Thymus (tissue), 11 donors: ENCODE results near the gene KRT36. TPM values are rescaled to one million over a fixed set of nuclear protein-coding genes. Genes with fewer than 3 reads are reported as not detected.

Source experiments
- DNase-seq, 9 donors: peaks; one replicate each; pipeline ENCODE4 v3.0.0-alpha.2; 2013; ENCODE audit warnings: low spot score in 9 of 9, low read depth in 6 of 9, missing footprints in 1 of 9
- H3K27ac ChIP-seq, 2 donors: one replicate each; pipeline ENCODE4 v1.5.1; 2013; ENCODE audit warnings: control low read depth in 1 of 2, low read depth in 1 of 2, low read length in 1 of 2, mild to moderate bottlenecking in 1 of 2, moderate library complexity in 1 of 2
- H3K27me3 ChIP-seq, 2 donors: one replicate each; pipeline ENCODE4 v1.5.1; 2013; ENCODE audit warnings: low read length in 1 of 2; ENCODE audit not compliant: control insufficient read depth in 2 of 2, insufficient read depth in 1 of 2
- H3K36me3 ChIP-seq, 2 donors: one replicate each; pipeline ENCODE4 v1.5.1; 2013; ENCODE audit warnings: low read length in 1 of 2, mild to moderate bottlenecking in 1 of 2, moderate library complexity in 1 of 2; ENCODE audit not compliant: control insufficient read depth in 2 of 2, insufficient read depth in 2 of 2
- H3K4me1 ChIP-seq, 2 donors: one replicate each; pipeline ENCODE4 v1.5.1; 2013; ENCODE audit warnings: low read length in 2 of 2; ENCODE audit not compliant: control insufficient read depth in 2 of 2, insufficient read depth in 2 of 2
- H3K4me3 ChIP-seq, 2 donors: one replicate each; pipeline ENCODE4 v1.5.1; 2013; ENCODE audit warnings: low read length in 2 of 2, control low read depth in 1 of 2, mild to moderate bottlenecking in 1 of 2
- H3K9me3 ChIP-seq, 2 donors: one replicate each; pipeline ENCODE4 v1.5.1; 2013; ENCODE audit warnings: low read length in 1 of 2, mild to moderate bottlenecking in 1 of 2; ENCODE audit not compliant: control insufficient read depth in 2 of 2, insufficient read depth in 1 of 2
- WGBS: extraction: QIAGEN DNeasy Blood & Tissue Kit; methylation state at CpG from one replicate; pipeline ENCODE4 v1.1.7; 2013; 5-methylcytosine and 5-hydroxymethylcytosine counted together
- polyA plus RNA-seq: library from polyadenylated mRNA; stranded (reverse); fragments of 200-250 nt; gene quantifications from one replicate; pipeline ENCODE4 v1.2.3, GENCODE V29; 2013
- total RNA-seq: library from RNA; stranded (reverse); fragments of 120-200 nt; gene quantifications from one replicate; pipeline ENCODE4 v1.2.4, GENCODE V29; 2013
- donor health status: healthy.

The KRT36 gene
- total and polyA plus RNA-seq, 2 donors, result 1.2 to 3.5 TPM

DNA sequence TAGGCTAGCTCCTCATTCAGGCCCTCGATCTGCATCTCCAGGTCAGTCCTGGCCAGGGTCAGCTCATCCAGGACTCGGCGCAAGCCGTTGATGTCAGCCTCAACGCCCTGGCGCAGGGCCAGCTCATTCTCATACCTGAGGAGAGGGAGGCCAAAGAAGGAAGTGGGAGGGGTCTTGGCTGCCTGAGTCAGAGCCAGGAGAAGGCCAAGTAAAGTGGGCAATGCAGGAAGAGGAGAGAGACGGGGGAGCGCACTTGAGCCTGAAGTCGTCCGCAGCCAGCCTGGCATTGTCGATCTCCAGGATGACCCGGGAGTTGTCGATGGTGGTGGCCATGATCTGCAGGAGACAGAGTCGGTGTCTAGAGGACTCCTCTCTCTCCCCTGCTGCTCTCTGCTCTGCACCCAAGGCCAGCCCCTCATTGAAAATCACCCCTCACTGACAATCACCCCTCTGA lies 27.1 kb upstream of the KRT36 start:
- Histone ChIP-seq H3K27ac (peak overlapping the region in 1 of 2 donors; percentile 40), H3K4me1 (peaks cover 0 to 4% of the 10 kb centered on the region in 2 donors), H3K36me3 (no peaks in the 10 kb centered on the region), H3K9me3 (no peaks in the 10 kb centered on the region), H3K4me3 (peak overlapping the region in 1 of 2 donors; percentile 11), H3K27me3 (peaks cover 0 to 6% of the 10 kb centered on the region in 2 donors)
- 94% methylated on average over 14 of the region's 14 CpGs for WGBS
- no peak for DNase-seq

DNA sequence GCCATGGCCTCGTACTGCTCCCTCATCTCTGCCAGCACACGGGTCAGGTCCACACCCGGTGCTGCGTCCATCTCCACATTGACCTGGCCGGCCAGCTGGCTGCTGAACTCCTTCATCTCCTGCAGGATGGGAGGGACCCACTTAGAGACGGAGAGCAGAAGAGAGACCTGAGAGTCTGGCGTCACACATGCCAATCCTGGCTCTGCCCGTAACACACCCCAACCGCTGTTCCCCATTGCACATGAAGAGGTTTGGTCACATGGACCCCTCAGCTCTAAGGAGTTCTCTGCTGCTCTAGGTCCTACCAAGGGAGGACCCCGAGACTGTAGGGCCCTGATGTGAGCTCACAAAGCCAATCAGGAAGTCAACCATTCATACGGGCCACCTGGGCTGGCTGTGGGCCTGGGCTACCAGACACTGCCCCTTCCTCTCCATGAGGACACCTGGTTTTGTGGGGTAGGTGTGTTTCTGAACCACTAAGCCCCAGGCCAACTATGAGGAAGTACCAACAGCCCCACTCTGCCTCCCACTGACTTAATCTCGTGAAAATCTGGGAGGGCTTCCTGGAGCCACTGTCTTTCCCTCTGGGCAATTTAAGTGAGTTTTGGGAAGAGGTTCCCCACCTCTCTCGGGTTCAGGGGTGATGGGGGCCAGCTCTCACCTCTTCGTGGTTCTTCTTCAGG lies 26.6 kb upstream of the KRT36 start:
- Histone ChIP-seq H3K4me1 (peaks cover 0 to 4% of the 10 kb centered on the region in 2 donors), H3K27ac (peak overlapping the region in 1 of 2 donors; percentile 52), H3K27me3 (peaks cover 0 to 4% of the 10 kb centered on the region in 2 donors), H3K36me3 (no peaks in the 10 kb centered on the region), H3K4me3 (peak overlapping the region in 1 of 2 donors; percentile 11), H3K9me3 (no peaks in the 10 kb centered on the region)
- 89% methylated on average over 14 of the region's 14 CpGs for WGBS
- DNase-seq, result no peak

DNA sequence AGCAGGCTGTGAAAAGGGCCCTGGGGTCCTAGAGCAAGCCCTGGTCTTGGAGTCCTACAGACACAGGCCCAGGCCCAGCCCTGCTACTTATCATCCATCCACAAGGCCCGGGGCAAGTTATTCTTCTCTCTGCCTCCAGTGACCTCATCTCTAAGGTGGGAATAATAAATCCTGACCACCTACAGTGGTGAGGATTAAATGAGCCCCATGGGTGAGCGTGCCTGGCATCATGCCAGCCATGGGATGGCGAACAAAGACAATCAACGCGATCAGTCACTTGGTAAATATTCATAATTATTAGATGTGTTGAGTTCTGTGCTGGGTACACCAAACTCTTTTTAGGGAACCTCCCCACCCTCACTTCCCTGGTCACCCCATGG lies 23.4 kb upstream of the KRT36 start:
- Histone ChIP-seq H3K36me3 (no peaks in the 10 kb centered on the region), H3K27ac (no peak overlapping the region), H3K9me3 (no peaks in the 10 kb centered on the region), H3K4me3 (no peak overlapping the region), H3K4me1 (peaks cover 0 to 4% of the 10 kb centered on the region in 2 donors), H3K27me3 (no peaks in the 10 kb centered on the region)
- 95% methylated on average over 5 of the region's 5 CpGs for WGBS
- DNase-seq, result no peak

DNA sequence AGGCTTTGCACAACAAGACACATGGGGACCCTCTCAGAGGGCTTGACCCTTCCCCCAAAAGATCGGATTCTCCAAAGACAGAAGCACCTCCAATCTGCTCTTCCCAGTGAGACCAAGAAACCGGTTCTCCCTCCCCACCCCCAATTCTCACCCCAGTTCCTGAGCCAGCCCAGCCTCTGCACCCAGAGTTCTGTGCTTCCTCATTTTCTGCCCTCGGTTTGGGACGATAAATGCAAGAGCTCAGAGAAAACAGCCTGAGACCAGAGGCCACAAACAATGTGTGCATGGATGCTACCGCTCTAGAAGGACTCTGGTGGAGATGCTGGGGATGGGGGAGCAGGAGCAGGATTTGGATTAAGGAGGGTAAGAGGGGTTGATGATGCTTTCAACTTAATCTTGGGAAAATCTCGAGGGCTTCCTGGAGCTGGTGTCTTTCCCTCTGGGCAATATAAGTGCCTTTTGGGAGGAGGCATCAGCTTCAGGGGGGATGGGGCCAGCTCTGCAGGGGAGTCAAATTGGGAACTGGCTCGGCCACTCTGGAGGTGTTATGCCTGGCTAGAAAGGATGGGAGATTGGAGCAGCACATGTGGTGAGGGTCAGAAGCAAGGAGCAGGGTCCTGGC lies 22.9 kb upstream of the KRT36 start:
- Histone ChIP-seq H3K36me3 (no peaks in the 10 kb centered on the region), H3K27me3 (no peaks in the 10 kb centered on the region), H3K27ac (no peak overlapping the region), H3K9me3 (no peaks in the 10 kb centered on the region), H3K4me3 (no peak overlapping the region), H3K4me1 (peaks cover 0 to 4% of the 10 kb centered on the region in 2 donors)
- 30% methylated on average over 7 of the region's 7 CpGs for WGBS
- no peak for DNase-seq

DNA sequence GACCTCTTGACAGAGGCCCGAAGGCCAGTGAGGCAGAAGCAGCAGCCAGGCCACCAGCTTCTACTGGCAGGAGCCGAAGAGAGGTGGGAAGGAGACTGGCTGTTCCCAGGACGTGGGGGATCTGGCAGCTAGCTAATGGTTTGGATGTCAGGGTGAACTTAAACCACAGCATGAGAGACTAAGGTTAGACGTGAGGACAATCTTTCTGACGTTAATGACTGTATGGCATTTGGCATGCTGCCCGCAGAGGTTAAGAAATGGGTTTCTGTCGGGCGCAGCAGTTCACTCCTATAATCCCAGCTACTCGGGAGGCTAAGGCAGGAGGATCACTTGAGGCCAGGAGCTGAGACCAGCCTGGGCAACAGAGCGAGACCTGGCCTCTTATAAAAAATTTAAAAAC lies 22.0 kb upstream of the KRT36 start:
- no peak overlapping the region for H3K4me3 ChIP-seq
- no peak for DNase-seq

DNA sequence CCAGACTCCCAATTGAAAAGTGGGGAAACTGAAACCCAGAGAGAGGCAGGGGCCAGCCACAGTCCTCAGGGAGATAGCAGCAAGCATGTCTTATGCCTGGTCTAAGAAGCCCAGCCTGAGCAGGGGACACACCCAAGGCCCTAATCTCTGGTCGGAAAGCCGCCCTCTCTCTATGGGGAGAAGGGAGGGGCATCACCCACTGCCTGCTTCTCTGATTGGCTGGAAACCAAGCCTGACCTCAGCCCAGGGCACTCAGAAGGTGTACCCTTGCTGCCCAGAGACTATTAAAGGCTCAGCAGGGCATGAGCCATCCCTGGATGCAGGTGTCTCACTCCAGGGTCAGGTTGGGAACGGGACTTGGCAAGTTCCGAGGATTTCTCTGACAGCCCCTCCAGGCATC lies 21.4 kb upstream of the KRT36 start:
- H3K27me3 ChIP-seq, result no peaks in the 10 kb centered on the region
- H3K9me3 ChIP-seq, result no peaks in the 10 kb centered on the region
- H3K4me3 ChIP-seq, result no peak overlapping the region
- WGBS, result 93% methylated on average over 4 of the region's 4 CpGs
- H3K4me1 ChIP-seq, result peaks cover 0 to 6% of the 10 kb centered on the region in 2 donors
- H3K27ac ChIP-seq, result no peak overlapping the region
- DNase-seq, result no peak
- no peaks in the 10 kb centered on the region for H3K36me3 ChIP-seq

More for the DNA sequence above, 22.0 kb upstream of the KRT36 start:
- Histone ChIP-seq H3K36me3 (no peaks in the 10 kb centered on the region), H3K27me3 (no peaks in the 10 kb centered on the region), H3K27ac (no peak overlapping the region), H3K9me3 (no peaks in the 10 kb centered on the region), H3K4me1 (peaks cover 0 to 6% of the 10 kb centered on the region in 2 donors)
- 94% methylated on average over 10 of the region's 10 CpGs for WGBS

DNA sequence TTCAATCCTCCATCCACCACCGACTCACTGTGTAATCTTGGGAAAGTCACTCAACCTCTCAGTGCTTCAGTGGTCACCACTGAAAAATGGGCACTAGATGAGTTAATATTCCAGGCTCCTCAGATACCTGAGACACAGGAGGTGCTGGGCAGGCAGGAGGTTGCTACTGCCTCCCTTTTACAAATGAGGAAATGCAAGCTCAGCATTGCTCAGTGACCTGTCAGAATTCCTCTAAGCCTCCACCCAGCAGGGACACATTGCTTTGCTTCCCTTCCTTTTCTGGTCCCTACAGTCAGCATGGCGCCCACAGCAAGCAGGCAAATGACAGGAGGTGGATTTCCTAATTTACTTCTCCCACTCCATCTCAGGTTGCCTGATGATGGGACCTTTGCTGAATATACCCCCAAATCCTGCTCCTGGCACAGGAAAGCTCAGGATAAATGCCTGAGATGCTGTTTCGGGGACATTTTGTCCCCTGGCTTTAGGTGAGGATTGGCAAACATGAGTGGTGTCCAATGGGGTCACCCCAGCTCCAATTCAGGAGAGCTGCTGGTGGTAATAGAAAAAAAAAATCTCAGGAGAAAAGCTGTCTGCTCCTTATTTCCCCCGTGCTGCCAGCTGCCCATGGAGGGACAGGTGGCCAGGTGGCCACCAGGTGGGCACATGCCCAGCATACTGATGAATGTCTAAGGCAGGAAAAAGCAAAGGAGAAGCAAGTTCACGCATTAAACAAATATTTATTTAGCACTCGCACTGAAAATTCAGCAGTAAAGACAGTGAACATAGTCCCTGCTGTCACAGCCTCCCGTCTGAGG lies 20.7 kb upstream of the KRT36 start:
- 95% methylated on average over 7 of the region's 7 CpGs for WGBS
- Histone ChIP-seq H3K4me3 (no peak overlapping the region), H3K27ac (no peak overlapping the region), H3K36me3 (no peaks in the 10 kb centered on the region), H3K4me1 (peaks cover 0 to 7% of the 10 kb centered on the region in 2 donors), H3K27me3 (no peaks in the 10 kb centered on the region), H3K9me3 (no peaks in the 10 kb centered on the region)
- DNase-seq, result no peak

DNA sequence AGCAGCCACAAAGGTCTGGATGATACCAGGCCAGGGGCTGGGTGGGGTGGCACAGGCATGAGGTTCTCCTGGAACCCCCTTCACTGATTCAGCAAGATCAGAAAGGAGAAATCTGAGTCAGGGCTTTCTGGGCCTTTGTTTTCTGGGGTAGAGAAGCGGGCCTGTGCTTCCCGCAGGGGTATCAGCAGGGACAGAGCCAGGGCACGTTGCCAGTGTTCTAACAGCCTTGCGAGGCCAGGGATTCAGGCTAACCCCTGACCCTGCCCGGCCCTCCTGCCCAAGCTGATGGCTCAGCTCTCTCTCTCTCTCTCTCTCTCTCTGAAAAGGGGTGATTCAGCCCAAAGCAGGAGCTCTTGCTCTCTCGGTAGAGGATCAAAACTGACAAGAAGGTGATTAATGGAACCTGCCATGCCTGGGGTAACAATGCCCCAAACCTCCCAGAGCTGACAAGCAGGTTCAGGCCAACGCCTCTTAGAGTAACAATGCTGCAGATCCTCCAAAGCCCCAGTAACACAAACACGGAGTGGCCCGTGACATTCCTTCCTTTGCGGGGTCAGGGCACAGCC lies 17.7 kb upstream of the KRT36 start:
- DNase-seq, result no peak
- WGBS, result 77% methylated on average over 10 of the region's 10 CpGs
- no peak overlapping the region for H3K27ac ChIP-seq
- no peak overlapping the region for H3K4me3 ChIP-seq
- no peaks in the 10 kb centered on the region for H3K9me3 ChIP-seq
- no peaks in the 10 kb centered on the region for H3K36me3 ChIP-seq
- H3K27me3 ChIP-seq, result no peaks in the 10 kb centered on the region
- H3K4me1 ChIP-seq, result peaks cover 0 to 11% of the 10 kb centered on the region in 2 donors
